GM19025 (cell line): Measurements from ENCODE around the gene SECISBP2L.
"Not testable (repeated sequence)": the region's sequence is repeated elsewhere in the genome, so short reads cannot be mapped to it uniquely, and the experiment has no call there.

Experiments used
- ATAC-seq: cut with Tn5 transposase; IDR thresholded peaks from one replicate; pipeline ENCODE4 v1.9.1; 2021; ENCODE audit warnings: mild to moderate bottlenecking, low read depth, moderate library complexity; ENCODE audit not compliant: unreplicated experiment

SECISBP2L gene

GRCh38 chr15:48999314-48999713 lies 46.9 kb downstream of the SECISBP2L start:
- no peak for ATAC-seq

- no peak for ATAC-seq
Measured at GRCh38 chr15:48996276-48996675, 50.0 kb downstream of the SECISBP2L start.

GRCh38 chr15:48993380-48993779 lies 52.9 kb downstream of the SECISBP2L start:
- no peak for ATAC-seq

- peak; percentile 94 for ATAC-seq
Measured at GRCh38 chr15:48992545-48992944, 53.7 kb downstream of the SECISBP2L start.

- no peak for ATAC-seq
Measured at GRCh38 chr15:48992096-48992495, 54.1 kb downstream of the SECISBP2L start.

- ATAC-seq: no peak
Measured at GRCh38 chr15:48989170-48989569, 57.1 kb downstream of the SECISBP2L start.

GRCh38 chr15:48987142-48987541 lies 59.1 kb downstream of the SECISBP2L start:
- no peak for ATAC-seq

- no peak for ATAC-seq
Measured at GRCh38 chr15:48986240-48986639, 60.0 kb downstream of the SECISBP2L start.

- no peak for ATAC-seq
Measured at GRCh38 chr15:48985516-48985915, 60.7 kb downstream of the SECISBP2L start.

- ATAC-seq: no peak
Measured at GRCh38 chr15:48984811-48985352, 61.4 kb downstream of the SECISBP2L start.

GRCh38 chr15:48984021-48984710 lies 62.1 kb downstream of the SECISBP2L start:
- ATAC-seq: no peak

GRCh38 chr15:48983300-48983699 lies 62.9 kb downstream of the SECISBP2L start:
- no peak for ATAC-seq

GRCh38 chr15:48981941-48982340 lies 64.3 kb downstream of the SECISBP2L start:
- ATAC-seq: no peak

- no peak for ATAC-seq
Measured at GRCh38 chr15:48978638-48979037, 67.6 kb downstream of the SECISBP2L start.

- ATAC-seq: no peak
Measured at GRCh38 chr15:48976444-48977088, 69.7 kb downstream of the SECISBP2L start.

- peak; percentile 97 for ATAC-seq
Measured at GRCh38 chr15:48975472-48976419, 70.5 kb downstream of the SECISBP2L start.

GRCh38 chr15:48974882-48975281 lies 71.4 kb downstream of the SECISBP2L start:
- no peak for ATAC-seq

GRCh38 chr15:48972750-48973503 lies 73.3 kb downstream of the SECISBP2L start:
- ATAC-seq: no peak

- ATAC-seq: not testable (repeated sequence)
Measured at GRCh38 chr15:48970926-48971325, 75.3 kb downstream of the SECISBP2L start.

- no peak for ATAC-seq
Measured at GRCh38 chr15:48968066-48968465, 78.2 kb downstream of the SECISBP2L start.
